ENCODE data around the gene GALNT18. TPM values are rescaled to one million over a fixed set of nuclear protein-coding genes. Genes with fewer than 3 reads are reported as not detected.

Gene GALNT18
- total RNA-seq, 1 experiment from 2014 or later, result 14.1 TPM

DNA sequence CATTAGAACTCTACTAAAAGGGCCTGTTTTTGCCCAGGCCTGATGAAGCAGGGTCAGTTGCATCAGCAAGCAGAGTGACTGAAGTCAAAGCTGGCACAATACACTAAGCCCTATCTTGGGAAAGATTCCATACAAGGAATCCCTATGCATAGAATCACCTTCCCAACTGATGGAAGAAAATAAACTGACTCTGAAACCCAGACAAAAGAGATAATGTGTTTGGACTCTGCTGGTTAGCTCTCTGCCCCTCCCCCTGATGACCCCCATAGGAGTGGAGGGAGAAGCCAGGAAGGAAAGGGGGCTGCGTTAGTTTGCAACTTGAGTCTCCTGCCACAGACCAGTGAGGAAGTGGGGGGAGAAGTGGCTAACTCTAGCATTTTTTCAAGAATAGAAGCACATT, 32.9 kb downstream of the GALNT18 start:
- Mint-ChIP-seq H3K4me1 (ENCODE audit: insufficient read depth, unreplicated experiment) (peaks cover 21% of the 10 kb centered on the region), H3K27ac (ENCODE audit: low read depth, unreplicated experiment) (no peak overlapping the region), H3K36me3 (ENCODE audit: insufficient read depth, unreplicated experiment) (no peaks in the 10 kb centered on the region), H3K27me3 (ENCODE audit: insufficient read depth, unreplicated experiment) (no peaks in the 10 kb centered on the region), H3K9me3 (ENCODE audit: unreplicated experiment) (no peaks in the 10 kb centered on the region), H3K4me3 (ENCODE audit: unreplicated experiment) (no peak overlapping the region)
- TF ChIP-seq, protein P1, sequence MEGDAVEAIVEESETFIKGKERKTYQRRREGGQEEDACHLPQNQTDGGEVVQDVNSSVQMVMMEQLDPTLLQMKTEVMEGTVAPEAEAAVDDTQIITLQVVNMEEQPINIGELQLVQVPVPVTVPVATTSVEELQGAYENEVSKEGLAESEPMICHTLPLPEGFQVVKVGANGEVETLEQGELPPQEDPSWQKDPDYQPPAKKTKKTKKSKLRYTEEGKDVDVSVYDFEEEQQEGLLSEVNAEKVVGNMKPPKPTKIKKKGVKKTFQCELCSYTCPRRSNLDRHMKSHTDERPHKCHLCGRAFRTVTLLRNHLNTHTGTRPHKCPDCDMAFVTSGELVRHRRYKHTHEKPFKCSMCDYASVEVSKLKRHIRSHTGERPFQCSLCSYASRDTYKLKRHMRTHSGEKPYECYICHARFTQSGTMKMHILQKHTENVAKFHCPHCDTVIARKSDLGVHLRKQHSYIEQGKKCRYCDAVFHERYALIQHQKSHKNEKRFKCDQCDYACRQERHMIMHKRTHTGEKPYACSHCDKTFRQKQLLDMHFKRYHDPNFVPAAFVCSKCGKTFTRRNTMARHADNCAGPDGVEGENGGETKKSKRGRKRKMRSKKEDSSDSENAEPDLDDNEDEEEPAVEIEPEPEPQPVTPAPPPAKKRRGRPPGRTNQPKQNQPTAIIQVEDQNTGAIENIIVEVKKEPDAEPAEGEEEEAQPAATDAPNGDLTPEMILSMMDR (IDR thresholded peaks at IDR 0.05; ENCODE audit: unreplicated experiment), result no peak
- ChIA-PET POLR2A (interaction anchor here (0.6 to 1.3 kb wide), 6 partner anchors 8 to 657 kb away, joined by 3 to 4 read pairs (median 3); no protein-coding TSS in a partner anchor), CTCF (interaction anchor here (0.6 to 1.4 kb wide), 3 partner anchors 30 to 212 kb away, joined by 3 to 6 read pairs (median 3); no protein-coding TSS in a partner anchor)
- no peak for DNase-seq (ENCODE audit: unreplicated experiment)
- intact Hi-C loops (cut with micrococcal nuclease), result no loop called here
- BruUV-seq (replicated peaks), result no TSS peak

DNA sequence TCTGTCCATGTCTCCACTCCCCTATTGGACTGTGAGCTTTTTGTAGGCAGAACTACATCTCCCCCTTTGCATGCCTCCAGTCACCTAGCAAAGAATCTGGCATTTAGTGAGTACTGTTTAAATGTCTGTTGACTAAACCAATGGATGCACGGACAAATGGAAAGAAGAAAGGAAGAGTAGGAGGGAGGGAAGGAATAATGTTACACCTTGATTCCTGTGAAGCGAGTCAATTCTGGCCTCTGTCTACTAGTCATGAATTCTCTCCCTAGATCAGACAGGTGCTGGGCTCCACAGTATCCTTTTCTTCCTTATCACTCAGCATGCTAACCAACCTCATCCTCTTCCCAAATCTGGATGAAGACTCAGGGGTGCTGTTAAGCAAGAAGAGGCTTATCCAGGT, 33.6 kb downstream of the GALNT18 start:
- H3K4me3 Mint-ChIP-seq (ENCODE audit: unreplicated experiment), result no peak overlapping the region
- H3K27me3 Mint-ChIP-seq (ENCODE audit: insufficient read depth, unreplicated experiment), result no peaks in the 10 kb centered on the region
- H3K9me3 Mint-ChIP-seq (ENCODE audit: unreplicated experiment), result no peaks in the 10 kb centered on the region
- ChIA-PET POLR2A (interaction anchor here (0.6 to 1.3 kb wide), 6 partner anchors 10 to 592 kb away, joined by 3 to 4 read pairs (median 3); no protein-coding TSS in a partner anchor), CTCF (no interaction called here)
- H3K27ac Mint-ChIP-seq (ENCODE audit: low read depth, unreplicated experiment), result no peak overlapping the region
- BruUV-seq (replicated peaks), result no TSS peak
- no peak for DNase-seq (ENCODE audit: unreplicated experiment)
- H3K4me1 Mint-ChIP-seq (ENCODE audit: insufficient read depth, unreplicated experiment), result peaks cover 25% of the 10 kb centered on the region
- TF ChIP-seq, protein P1 (IDR thresholded peaks at IDR 0.05; ENCODE audit: unreplicated experiment), result no peak
- no peaks in the 10 kb centered on the region for H3K36me3 Mint-ChIP-seq (ENCODE audit: insufficient read depth, unreplicated experiment)
- intact Hi-C loops (cut with micrococcal nuclease), result no loop called here

DNA sequence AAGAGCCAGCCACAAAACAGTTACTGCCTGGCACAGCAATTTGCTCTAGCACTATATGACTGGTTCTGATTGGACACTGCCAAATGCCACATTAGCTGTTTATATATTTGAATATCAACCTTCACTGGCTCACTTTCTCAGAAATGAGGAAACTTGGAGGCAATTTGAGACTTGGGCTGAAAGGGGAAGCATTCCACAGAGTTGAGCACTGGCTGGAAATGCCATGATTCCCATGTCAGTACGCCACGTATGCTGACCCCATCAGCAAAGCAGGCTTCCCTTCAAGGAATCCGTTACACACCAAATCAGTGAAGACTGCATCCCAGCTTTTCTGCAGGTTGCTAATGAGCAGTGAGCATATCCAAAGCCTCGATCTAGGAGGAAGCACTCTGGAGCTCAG, 34.7 kb downstream of the GALNT18 start:
- Mint-ChIP-seq H3K4me3 (ENCODE audit: unreplicated experiment) (no peak overlapping the region), H3K4me1 (ENCODE audit: insufficient read depth, unreplicated experiment) (peaks cover 26% of the 10 kb centered on the region), H3K9me3 (ENCODE audit: unreplicated experiment) (no peaks in the 10 kb centered on the region), H3K36me3 (ENCODE audit: insufficient read depth, unreplicated experiment) (no peaks in the 10 kb centered on the region), H3K27me3 (ENCODE audit: insufficient read depth, unreplicated experiment) (no peaks in the 10 kb centered on the region), H3K27ac (ENCODE audit: low read depth, unreplicated experiment) (no peak overlapping the region)
- POLR2A ChIA-PET, result interaction anchor here (0.5 to 1.6 kb wide), 6 partner anchors 15 to 195 kb away, joined by 3 to 6 read pairs (median 3); partner anchors contain the start of gene GALNT18
- no TSS peak for BruUV-seq (replicated peaks)
- TF ChIP-seq, protein P1 (IDR thresholded peaks at IDR 0.05; ENCODE audit: unreplicated experiment), result no peak
- CTCF ChIA-PET, result interaction anchor here (0.8 to 1.0 kb wide), 4 partner anchors 32 to 653 kb away, joined by 3 to 4 read pairs (median 3); no protein-coding TSS in a partner anchor
- DNase-seq (ENCODE audit: unreplicated experiment), result no peak
- intact Hi-C loops (cut with micrococcal nuclease), result no loop called here

DNA sequence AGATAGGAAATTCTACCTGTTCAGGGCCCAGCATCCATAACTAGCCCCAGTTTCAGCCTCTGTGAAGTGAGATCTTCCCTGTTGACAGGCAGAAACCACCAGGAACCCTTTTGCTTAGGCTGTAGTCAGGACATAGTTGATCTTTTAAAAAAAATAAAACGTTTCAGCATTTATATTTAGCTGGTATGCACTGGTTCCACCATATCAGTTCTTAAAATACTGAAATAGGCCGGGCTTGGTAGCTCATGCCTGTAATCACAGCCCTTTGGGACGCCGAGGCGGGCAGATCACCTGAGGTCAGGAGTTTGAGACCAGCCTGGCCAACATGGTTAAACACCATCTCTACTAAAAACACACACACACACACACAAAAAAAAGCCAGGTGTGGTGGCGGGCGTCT, 35.3 kb downstream of the GALNT18 start:
- intact Hi-C loops (cut with micrococcal nuclease), result no loop called here
- TF ChIP-seq, protein P1 (IDR thresholded peaks at IDR 0.05; ENCODE audit: unreplicated experiment), result no peak
- H3K4me1 Mint-ChIP-seq (ENCODE audit: insufficient read depth, unreplicated experiment), result peaks cover 32% of the 10 kb centered on the region
- H3K36me3 Mint-ChIP-seq (ENCODE audit: insufficient read depth, unreplicated experiment), result no peaks in the 10 kb centered on the region
- ChIA-PET CTCF (interaction anchor here (0.8 to 1.0 kb wide), 2 partner anchors 201 to 653 kb away, joined by 3 read pairs; no protein-coding TSS in a partner anchor), POLR2A (interaction anchor here (0.8 to 1.6 kb wide), 5 partner anchors 16 to 82 kb away, joined by 3 to 6 read pairs (median 3); partner anchors contain the start of gene GALNT18)
- H3K27me3 Mint-ChIP-seq (ENCODE audit: insufficient read depth, unreplicated experiment), result no peaks in the 10 kb centered on the region
- no peaks in the 10 kb centered on the region for H3K9me3 Mint-ChIP-seq (ENCODE audit: unreplicated experiment)
- no peak overlapping the region for H3K4me3 Mint-ChIP-seq (ENCODE audit: unreplicated experiment)
- no peak overlapping the region for H3K27ac Mint-ChIP-seq (ENCODE audit: low read depth, unreplicated experiment)
- BruUV-seq (replicated peaks), result no TSS peak
- DNase-seq (ENCODE audit: unreplicated experiment), result no peak

Measured in MCF 10A (cell line).